Measurements from ENCODE around the gene ZFP82.

ZFP82 gene

GRCh38 chr19:36423925-36424324 is 5.5 kb upstream of the ZFP82 start:
- CTCF ChIA-PET: no interaction called here
- no peak for TF ChIP-seq CTCF (conservative IDR thresholded peaks at IDR 0.05; ENCODE audit: low read depth)
- DNase-seq (ENCODE audit: low spot score): no peak
- POLR2A ChIA-PET (ENCODE audit: low non-redundant PET): no interaction called here
- no peak overlapping the region for H3K27ac ChIP-seq

GRCh38 chr19:36421749-36422481 is 3.5 kb upstream of the ZFP82 start:
- TF ChIP-seq CTCF (conservative IDR thresholded peaks at IDR 0.05; ENCODE audit: low read depth): no peak
- ChIA-PET CTCF (no interaction called here), POLR2A (ENCODE audit: low non-redundant PET) (no interaction called here)
- H3K27ac ChIP-seq: no peak overlapping the region
- DNase-seq (ENCODE audit: low spot score): no peak

GRCh38 chr19:36420961-36421748 is 2.7 kb upstream of the ZFP82 start:
- no peak for TF ChIP-seq CTCF (conservative IDR thresholded peaks at IDR 0.05; ENCODE audit: low read depth)
- ChIA-PET POLR2A (ENCODE audit: low non-redundant PET) (no interaction called here), CTCF (no interaction called here)
- no peak for DNase-seq (ENCODE audit: low spot score)
- no peak overlapping the region for H3K27ac ChIP-seq

GRCh38 chr19:36417752-36418286 is 625 bp downstream of the ZFP82 start:
- TF ChIP-seq CTCF (conservative IDR thresholded peaks at IDR 0.05; ENCODE audit: low read depth): no peak
- POLR2A ChIA-PET (ENCODE audit: low non-redundant PET): no interaction called here
- CTCF ChIA-PET: no interaction called here
- DNase-seq (ENCODE audit: low spot score): no peak
- H3K27ac ChIP-seq: no peak overlapping the region

GRCh38 chr19:36409841-36410240 is 8.6 kb downstream of the ZFP82 start:
- CTCF ChIA-PET: no interaction called here
- TF ChIP-seq CTCF (conservative IDR thresholded peaks at IDR 0.05; ENCODE audit: low read depth): no peak
- POLR2A ChIA-PET (ENCODE audit: low non-redundant PET): no interaction called here
- H3K27ac ChIP-seq: no peak overlapping the region
- no peak for DNase-seq (ENCODE audit: low spot score)

- ChIA-PET CTCF (no interaction called here), POLR2A (ENCODE audit: low non-redundant PET) (no interaction called here)
- no peak overlapping the region for H3K27ac ChIP-seq
- DNase-seq (ENCODE audit: low spot score): no peak
- no peak for TF ChIP-seq CTCF (conservative IDR thresholded peaks at IDR 0.05; ENCODE audit: low read depth)
Observed at GRCh38 chr19:36408101-36408500, 10.3 kb downstream of the ZFP82 start.

Measured in RWPE1 (cell line).